Glutamatergic neuron (in vitro differentiated cells): Measurements from ENCODE around the gene ASB1. TPM values are rescaled to one million over a fixed set of nuclear protein-coding genes. Genes with fewer than 3 reads are reported as not detected.

Experiments used
- DNase-seq: peaks from one replicate; pipeline ENCODE4 v3.0.0; 2022
- H3K27ac Mint-ChIP-seq: one replicate; pipeline ENCODE4 v1.8.0; 2020; ENCODE audit warnings: mild to moderate bottlenecking, mixed read lengths, inconsistent platforms; ENCODE audit not compliant: unreplicated experiment
- H3K27me3 Mint-ChIP-seq: one replicate; pipeline ENCODE4 v1.8.0; 2020; ENCODE audit warnings: mild to moderate bottlenecking, moderate library complexity, mixed read lengths, inconsistent platforms; ENCODE audit not compliant: unreplicated experiment
- H3K36me3 Mint-ChIP-seq: one replicate; pipeline ENCODE4 v1.8.0; 2020; ENCODE audit warnings: mild to moderate bottlenecking, mixed read lengths, inconsistent platforms; ENCODE audit not compliant: unreplicated experiment
- H3K4me1 Mint-ChIP-seq: one replicate; pipeline ENCODE4 v1.8.0; 2020; ENCODE audit warnings: mild to moderate bottlenecking, low read depth, mixed read lengths, inconsistent platforms; ENCODE audit not compliant: unreplicated experiment
- H3K4me3 Mint-ChIP-seq: one replicate; pipeline ENCODE4 v1.8.0; 2020; ENCODE audit warnings: mild to moderate bottlenecking, mixed read lengths, inconsistent platforms; ENCODE audit not compliant: unreplicated experiment
- H3K9me3 Mint-ChIP-seq: one replicate; pipeline ENCODE4 v1.8.0; 2020; ENCODE audit warnings: mild to moderate bottlenecking, moderate library complexity, mixed read lengths, inconsistent platforms; ENCODE audit not compliant: unreplicated experiment
- total RNA-seq: library from RNA; stranded (reverse); fragmentation: NEBNext Ultra II Directional; extraction: Animal tissue kit (Norgen Biotek cat#: 25700); gene quantifications from one replicate; pipeline ENCODE4 v1.2.1, GENCODE V29; 2021; ENCODE audit not compliant: unreplicated experiment
- TF ChIP-seq, protein P1 (sequence below): fragments of 200-600 bp; sonication (generic); IDR thresholded peaks from one replicate; pipeline ENCODE4 v1.5.0; 2021; ENCODE audit not compliant: partially characterized antibody, unreplicated experiment

Gene ASB1
- total RNA-seq, 1 donor from 2014 or later, result 36.1 TPM

DNA sequence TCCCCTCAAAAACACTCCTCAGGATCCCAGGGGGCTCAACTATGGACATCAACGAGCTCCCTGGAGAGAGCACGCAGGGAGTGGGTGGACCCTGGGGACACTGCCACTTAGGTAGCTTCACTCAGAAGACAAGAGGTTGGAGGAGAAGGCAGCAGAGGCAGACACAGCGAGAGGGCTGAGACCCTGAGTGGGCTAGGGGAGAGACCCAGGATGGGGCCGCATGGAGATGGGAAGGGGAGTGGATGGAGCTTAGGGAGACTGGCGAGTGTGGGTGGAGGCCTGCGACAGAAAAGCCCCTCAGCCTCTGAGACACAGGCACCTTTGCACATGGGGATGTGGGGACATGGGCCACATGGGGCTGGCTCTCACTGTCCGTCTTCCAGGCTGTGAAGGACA lies 70.9 kb downstream of the ASB1 start:
- H3K36me3 Mint-ChIP-seq, result no peaks in the 10 kb centered on the region
- no peak for DNase-seq
- no peak overlapping the region for H3K4me3 Mint-ChIP-seq
- H3K4me1 Mint-ChIP-seq, result no peaks in the 10 kb centered on the region
- H3K27ac Mint-ChIP-seq, result no peak overlapping the region
- peaks cover 8% of the 10 kb centered on the region for H3K27me3 Mint-ChIP-seq
- peaks cover 10% of the 10 kb centered on the region for H3K9me3 Mint-ChIP-seq
- TF ChIP-seq, protein P1, sequence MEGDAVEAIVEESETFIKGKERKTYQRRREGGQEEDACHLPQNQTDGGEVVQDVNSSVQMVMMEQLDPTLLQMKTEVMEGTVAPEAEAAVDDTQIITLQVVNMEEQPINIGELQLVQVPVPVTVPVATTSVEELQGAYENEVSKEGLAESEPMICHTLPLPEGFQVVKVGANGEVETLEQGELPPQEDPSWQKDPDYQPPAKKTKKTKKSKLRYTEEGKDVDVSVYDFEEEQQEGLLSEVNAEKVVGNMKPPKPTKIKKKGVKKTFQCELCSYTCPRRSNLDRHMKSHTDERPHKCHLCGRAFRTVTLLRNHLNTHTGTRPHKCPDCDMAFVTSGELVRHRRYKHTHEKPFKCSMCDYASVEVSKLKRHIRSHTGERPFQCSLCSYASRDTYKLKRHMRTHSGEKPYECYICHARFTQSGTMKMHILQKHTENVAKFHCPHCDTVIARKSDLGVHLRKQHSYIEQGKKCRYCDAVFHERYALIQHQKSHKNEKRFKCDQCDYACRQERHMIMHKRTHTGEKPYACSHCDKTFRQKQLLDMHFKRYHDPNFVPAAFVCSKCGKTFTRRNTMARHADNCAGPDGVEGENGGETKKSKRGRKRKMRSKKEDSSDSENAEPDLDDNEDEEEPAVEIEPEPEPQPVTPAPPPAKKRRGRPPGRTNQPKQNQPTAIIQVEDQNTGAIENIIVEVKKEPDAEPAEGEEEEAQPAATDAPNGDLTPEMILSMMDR, result no peak

DNA sequence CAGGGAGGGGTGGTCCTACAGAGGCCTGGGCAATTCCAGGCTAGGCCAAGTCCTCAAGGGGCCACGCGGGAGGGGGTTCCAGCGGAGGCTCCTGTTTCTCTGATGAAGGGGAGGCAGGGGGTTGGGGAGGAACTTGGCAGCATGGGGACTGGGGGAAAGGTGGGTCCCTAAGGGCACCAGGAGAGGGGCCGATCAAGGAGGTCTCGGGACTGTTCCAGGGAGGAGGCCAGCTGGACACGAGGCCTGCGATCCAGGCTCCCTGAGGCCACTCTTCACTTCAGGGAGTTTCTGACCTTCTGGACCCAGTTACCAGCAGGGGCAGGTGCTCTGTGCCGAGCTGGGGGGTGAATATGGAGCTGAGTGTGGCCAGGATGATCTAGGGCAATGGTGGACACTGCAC lies 71.5 kb downstream of the ASB1 start:
- peaks cover 8% of the 10 kb centered on the region for H3K27me3 Mint-ChIP-seq
- peaks cover 4% of the 10 kb centered on the region for H3K4me1 Mint-ChIP-seq
- TF ChIP-seq, protein P1, result no peak
- H3K36me3 Mint-ChIP-seq, result no peaks in the 10 kb centered on the region
- H3K9me3 Mint-ChIP-seq, result peaks cover 13% of the 10 kb centered on the region
- H3K27ac Mint-ChIP-seq, result no peak overlapping the region
- DNase-seq, result no peak
- no peak overlapping the region for H3K4me3 Mint-ChIP-seq

DNA sequence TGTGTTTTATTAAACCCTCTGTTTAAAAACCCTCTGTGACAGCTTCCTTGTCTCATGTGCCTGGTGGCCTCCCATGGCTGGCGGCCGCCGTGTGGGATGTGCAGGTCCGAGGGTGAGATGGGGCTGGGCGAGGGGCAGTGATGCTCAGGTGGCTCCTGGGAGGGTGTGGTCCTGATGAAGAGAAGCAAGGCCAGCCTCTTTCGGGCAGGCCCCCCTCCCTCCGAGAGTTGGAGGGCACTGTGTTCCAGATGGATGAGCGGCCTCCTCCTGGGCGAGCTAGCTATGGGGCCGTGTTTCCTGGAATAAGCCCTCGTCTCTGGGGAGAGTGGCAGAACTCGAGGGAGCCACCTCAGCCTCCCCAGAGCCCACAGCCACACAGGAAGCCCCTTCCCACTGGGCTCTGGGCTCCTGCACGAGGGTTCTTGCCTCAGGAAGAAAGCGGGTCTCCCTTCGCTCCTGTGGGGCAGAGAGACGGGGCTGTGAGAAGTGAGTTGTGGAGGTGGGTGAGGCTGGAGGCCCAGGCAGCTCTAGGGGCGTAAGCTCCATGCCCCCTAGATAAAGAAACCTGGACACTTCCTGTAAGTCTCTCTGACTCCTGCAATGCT lies 72.1 kb downstream of the ASB1 start:
- Mint-ChIP-seq H3K4me1 (peaks cover 5% of the 10 kb centered on the region), H3K27me3 (peaks cover 8% of the 10 kb centered on the region), H3K9me3 (peaks cover 14% of the 10 kb centered on the region), H3K36me3 (no peaks in the 10 kb centered on the region), H3K27ac (no peak overlapping the region), H3K4me3 (no peak overlapping the region)
- TF ChIP-seq, protein P1, result no peak
- no peak for DNase-seq

DNA sequence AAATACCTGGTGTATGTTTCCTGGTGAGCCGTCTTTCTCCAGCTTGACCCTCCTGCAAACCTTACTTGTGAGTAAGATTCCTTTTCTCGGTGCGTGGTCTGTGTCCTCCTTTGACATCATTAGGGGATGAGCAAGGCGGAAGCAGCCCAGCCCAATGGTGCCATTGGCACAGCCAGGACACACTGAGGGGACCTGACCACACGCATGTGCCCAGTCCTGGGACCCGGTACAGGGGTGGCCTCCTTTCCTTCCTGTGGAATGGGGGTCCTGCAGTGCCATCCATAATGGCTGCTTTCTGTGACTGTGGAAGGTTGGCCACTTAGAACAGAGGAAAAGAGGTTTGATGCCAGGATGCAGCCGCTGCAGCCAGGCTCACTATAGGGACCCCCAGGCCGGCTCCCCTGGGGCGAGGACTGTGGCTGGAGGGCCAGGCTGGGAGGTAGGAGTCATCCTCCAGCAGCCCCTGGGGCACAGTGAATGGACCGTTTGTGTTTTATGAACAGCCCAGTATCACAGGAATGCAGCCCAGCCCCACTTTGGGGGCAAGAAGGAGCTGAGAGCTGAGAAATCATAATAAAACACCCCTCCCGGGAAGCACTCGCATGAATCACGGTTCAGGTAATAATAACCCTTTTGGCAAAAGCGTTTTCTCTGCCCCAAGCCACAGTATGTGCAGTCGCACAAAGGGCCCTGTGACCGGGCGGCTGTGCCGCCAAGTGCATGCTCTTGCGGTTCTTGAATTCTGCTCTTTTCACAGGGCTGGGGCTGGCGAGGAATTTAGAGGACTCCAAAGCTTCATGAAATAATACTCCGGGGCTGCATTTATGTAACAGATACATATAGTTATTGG lies 73.2 kb downstream of the ASB1 start:
- peaks cover 6% of the 10 kb centered on the region for H3K4me1 Mint-ChIP-seq
- DNase-seq, result no peak
- no peak overlapping the region for H3K27ac Mint-ChIP-seq
- peaks cover 8% of the 10 kb centered on the region for H3K27me3 Mint-ChIP-seq
- no peaks in the 10 kb centered on the region for H3K36me3 Mint-ChIP-seq
- TF ChIP-seq, protein P1, result no peak
- H3K4me3 Mint-ChIP-seq, result no peak overlapping the region
- peaks cover 16% of the 10 kb centered on the region for H3K9me3 Mint-ChIP-seq

DNA sequence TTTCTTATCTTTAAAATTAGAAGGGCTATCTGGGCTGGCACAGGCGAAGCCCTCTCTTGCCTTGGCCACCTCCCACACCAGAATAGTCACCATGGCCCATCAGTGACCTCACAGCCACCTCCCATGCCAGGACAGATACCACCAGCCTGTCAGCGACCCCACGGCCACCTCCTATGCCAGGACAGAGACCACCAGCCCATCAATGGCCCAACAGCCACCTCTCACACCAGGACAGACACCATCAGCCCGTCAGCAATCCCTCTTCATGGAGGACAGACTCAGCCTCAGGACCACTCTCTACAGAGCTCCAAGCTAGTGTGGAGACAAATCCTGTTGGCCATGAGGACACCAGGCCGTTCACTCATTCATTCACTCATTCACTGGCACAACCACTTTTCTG lies 74.6 kb downstream of the ASB1 start:
- Mint-ChIP-seq H3K4me1 (peaks cover 6% of the 10 kb centered on the region), H3K9me3 (peaks cover 16% of the 10 kb centered on the region), H3K27ac (no peak overlapping the region), H3K36me3 (peaks cover 6% of the 10 kb centered on the region), H3K27me3 (peaks cover 8% of the 10 kb centered on the region), H3K4me3 (no peak overlapping the region)
- no peak for DNase-seq
- TF ChIP-seq, protein P1, result no peak
